ENCODE data around the gene VSX1.

The VSX1 gene

DNA sequence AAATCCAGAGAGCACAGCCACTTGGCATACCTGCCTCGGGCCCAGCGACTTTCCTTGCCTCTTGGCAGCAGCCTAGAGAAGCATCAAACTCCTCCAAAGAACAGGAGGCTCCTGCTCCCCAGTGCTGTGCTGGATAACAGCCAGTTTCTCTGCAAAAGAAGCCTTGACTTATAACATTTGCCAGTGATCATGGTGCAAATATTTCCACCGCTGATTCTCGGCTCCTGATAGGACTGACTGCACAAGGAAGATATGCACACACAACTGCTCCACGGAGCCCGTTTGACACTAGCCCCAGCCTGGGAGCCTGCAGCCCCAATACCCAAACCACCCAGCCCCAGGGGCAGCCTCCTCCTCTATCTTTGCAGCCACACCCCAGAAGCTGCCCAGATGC, 41.5 kb downstream of the VSX1 start:
- DNase-seq (ENCODE audit: low read depth) = peak; percentile 75

DNA sequence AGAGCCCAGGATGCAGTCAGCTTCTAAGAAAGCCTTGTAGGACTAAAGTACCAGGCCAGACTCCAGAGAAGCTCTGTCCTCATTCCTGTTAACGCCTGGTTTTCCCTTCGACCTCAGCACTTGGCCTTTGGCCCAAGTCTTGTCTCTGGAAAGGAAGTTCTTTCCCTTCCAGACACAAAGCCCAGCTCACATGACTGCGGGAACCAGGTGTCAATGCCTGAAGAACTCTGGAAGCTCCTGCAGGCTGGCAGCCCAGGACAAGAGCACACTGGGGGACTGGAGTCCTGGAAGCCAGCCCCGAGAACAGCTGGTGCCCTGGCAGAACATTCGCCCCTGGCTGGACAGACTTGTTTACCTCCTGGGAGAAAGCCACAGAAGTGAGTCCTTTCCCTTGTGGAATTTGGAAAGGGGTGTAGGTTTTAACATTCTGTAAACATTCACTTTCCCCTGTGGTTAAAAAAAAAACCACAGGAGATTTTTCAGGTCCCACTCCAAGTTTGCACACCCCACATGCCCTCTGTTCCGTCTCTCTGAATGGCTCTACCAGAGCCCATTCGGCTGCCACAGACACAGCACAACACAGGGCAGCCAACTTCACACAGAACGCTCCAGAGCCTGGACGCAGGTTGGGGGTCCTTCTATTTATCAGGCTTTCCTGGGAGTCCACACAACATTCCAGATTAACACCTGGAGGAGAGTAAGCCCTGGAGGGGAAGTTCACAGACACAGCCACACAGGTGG, 42.1 kb downstream of the VSX1 start:
- DNase-seq (ENCODE audit: low read depth) = peak; percentile 54

DNA sequence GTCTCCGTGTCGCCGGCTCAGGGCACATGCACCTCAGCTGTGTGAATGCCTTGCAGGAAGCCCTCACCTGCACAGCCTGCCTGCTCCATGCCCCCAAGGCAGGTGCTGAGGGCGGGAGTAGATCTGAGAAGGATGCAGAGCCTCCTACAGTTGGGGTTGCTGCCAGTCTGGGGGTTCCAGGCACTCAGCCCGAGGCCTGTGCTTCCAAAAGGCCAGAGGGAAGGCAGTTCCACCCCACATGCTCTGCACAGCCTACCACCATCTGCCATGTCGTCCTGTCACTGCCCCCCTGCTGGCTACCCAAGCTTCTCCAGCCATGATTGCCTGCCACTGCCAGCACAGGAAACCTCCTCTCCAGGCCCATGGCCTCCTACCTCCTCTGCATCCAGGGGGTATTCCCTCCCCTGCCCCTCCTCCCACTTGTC, 43.3 kb downstream of the VSX1 start:
- DNase-seq (ENCODE audit: low read depth) = no peak

GRCh38 chr20:25038103-25038410, 43.9 kb downstream of the VSX1 start:
- DNase-seq (ENCODE audit: low read depth) = no peak

DNA sequence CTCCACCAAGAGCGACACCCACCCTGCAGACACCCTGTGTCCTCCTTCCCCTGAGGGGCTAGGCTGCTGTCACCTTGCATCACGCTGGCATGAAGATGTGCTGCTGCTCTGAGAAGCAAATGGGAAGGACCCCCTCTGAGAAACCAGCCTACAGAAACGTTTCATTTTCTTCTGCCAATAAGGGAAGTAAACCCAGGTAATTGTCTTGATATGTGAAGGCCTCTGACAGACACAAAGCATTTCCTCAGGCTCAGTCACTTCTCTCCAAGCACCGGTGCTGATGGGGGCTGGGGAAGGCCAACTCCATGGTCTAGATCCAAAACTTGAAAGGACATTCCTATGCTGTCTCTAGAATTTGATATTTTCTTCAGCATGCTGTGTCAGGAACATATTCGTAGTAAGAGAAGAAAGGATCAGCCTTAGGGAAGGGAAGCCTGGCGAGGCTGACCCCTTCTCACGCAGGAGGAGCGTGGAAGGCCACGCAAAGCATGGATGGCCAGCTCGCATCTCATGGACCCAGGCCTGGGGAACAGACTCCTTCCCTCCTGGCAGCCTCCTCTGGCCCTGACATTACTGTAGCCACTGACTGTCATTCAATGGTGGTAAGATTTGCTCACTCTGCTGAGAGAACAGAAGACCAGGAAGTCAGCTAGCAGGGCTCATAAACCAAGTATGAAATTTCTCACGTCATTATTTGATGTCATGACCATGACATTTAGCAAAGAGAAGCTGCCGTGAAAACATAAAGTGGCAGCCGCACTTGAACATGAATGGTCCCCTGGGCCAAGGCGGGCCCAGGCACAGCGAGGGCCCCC, 44.4 kb downstream of the VSX1 start:
- DNase-seq (ENCODE audit: low read depth) = no peak

- DNase-seq (ENCODE audit: low read depth) = no peak
Observed at GRCh38 chr20:25036331-25036936, 45.5 kb downstream of the VSX1 start.

DNA sequence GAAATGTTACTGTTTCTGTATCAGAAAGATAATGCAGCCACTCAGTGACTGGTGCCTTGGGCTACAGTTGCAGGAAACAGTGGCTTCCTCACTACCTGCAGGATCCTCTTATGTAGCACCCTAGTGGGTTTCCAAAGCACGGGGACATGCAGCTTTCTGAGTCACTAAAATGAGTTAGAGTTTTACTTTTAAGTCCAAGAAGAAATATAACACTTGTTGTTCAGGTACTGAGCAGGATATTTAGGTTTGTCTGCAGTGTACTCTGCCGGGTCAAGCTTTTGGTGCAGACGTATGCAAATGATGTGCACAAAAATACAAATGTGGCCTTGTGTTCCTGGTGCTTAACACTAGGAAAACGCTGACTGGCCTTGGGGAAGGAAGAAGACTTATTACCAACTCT, 46.0 kb downstream of the VSX1 start:
- DNase-seq (ENCODE audit: low read depth) = no peak

DNA sequence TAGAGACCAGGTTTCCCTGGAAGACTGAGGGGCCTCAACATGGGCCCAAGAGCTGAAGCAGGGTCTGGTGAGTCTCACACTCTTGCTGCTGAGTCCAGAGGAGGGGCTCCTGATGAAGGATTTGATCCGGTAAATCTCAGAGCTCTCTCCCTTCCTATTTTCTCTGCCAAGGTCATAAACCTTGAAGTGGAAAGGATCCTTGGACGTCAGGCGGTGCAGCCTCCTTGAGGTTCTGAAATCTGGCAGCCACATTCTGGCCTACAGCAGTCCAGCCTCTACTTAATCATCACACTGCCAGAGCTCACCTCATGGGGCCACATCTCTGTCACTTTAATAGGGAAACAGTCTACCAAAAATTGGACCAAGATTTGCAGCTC, 48.0 kb downstream of the VSX1 start:
- DNase-seq (ENCODE audit: low read depth) = no peak

DNA sequence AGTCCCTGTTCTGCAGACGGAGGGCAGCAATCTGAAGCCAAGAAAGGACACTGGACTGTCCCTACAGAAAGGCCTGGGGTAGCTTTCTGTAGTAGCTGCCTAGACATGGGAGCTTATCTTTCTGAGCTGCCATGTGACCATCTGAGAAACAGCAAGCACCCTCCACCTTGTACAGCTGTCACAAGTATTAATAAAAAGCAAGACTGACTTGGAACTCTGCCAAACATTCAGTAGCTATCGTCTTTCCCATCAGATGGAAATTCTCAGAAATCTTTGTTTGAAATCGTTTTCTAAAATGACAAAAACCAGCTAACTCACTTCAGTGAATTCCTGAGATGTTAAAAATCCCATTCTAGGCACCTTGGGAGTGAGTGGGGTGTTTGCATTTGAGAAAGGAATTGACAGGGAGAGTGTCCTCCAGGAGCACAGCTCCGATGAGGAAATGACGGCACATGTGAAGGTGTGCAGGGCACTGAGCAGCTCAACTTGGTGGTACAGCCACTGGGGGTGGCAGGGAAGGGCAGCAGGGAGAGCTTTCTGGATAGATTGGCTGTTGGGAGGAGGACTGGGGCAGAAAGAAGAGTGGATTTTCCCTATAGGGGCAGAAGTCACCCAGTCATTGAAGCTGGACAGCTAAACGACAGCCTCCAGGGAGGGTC, 48.5 kb downstream of the VSX1 start:
- no peak for DNase-seq (ENCODE audit: low read depth)

- no peak for DNase-seq (ENCODE audit: low read depth)
Observed at GRCh38 chr20:25032478-25033264, 49.3 kb downstream of the VSX1 start.

DNA sequence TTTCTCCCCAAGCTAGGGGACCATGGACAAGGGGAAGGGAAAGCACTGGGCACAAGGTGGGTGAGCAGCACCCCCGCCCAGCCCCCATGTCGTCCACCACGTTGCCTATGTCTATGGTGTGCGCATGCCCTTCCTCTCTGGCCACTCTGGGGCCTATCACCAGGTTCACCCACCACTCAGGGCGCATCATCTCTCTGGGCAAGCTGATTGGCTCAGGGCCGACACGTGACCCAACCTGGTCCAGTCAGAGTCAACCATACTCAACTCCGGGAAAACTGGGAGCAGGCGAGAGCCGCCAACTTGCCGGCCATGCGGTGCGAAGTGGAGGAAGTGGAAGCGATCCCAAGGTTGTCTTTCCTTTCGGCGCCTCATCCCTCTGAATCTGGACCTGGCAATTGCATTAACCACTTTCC, 49.9 kb downstream of the VSX1 start:
- no peak for DNase-seq (ENCODE audit: low read depth)

- no peak for DNase-seq (ENCODE audit: low read depth)
Observed at GRCh38 chr20:25031241-25031640, 50.7 kb downstream of the VSX1 start.

DNA sequence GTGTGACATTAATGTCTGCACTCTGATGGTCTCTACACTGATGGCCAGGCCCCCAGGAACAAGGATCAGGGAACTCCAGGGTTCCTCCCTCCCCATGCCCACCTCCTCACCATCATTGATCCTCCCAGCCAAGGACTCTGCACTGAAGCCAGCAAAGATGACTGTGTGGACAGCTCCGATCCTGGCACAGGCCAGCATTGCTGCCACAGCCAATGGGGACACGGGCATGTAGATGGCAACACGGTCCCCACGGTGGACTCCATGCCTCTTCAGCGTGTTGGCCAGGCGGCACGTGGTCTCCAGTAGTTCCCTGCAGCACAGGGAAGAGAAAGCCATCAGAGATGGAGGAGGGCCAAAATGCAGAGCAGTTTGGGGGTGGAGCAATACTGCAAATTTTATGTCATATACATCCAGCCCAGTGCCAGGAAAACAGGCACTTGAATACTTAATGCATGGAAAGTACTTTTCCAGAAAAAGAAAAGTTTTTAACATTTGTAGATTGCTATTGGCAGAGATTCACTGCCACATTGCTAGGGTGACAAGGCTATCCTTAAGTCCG, 51.2 kb downstream of the VSX1 start:
- DNase-seq (ENCODE audit: low read depth) = no peak

- no peak for DNase-seq (ENCODE audit: low read depth)
Observed at GRCh38 chr20:25030007-25030648, 51.8 kb downstream of the VSX1 start.

DNA sequence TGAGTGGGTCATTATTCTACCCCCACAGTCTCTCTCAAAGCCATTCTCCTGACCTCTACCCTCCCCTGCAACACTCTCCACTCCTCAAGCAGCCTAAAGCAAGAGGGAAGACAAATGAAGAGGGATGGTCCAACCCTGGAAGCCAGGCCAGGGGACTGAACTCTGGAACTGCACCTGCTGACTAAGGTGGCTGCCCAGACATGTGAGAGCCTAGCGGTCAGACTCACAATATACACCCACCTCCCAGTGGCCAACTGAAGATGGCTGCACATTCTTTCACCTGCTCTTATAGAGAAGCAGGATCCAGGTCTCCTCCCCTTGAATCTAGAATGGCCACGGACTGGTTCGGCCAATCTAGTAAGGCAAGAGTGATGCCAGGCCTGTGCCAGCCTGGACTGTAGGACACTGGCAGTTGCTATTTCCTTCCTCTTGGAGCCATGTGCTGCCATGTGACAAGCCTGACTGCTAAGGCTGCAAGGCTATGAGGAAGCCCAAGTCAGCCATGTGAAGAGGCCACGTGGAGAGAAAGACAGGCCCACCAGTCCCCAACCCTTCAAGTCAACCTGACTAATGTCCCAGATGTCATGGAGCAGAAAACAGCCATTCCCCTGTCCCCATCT, 55.8 kb downstream of the VSX1 start:
- DNase-seq (ENCODE audit: low read depth) = no peak
